ENCODE data around the gene FFAR2.
"Not testable (repeated sequence)": the region's sequence is repeated elsewhere in the genome, so short reads cannot be mapped to it uniquely, and the experiment has no call there.

Gene FFAR2

DNA sequence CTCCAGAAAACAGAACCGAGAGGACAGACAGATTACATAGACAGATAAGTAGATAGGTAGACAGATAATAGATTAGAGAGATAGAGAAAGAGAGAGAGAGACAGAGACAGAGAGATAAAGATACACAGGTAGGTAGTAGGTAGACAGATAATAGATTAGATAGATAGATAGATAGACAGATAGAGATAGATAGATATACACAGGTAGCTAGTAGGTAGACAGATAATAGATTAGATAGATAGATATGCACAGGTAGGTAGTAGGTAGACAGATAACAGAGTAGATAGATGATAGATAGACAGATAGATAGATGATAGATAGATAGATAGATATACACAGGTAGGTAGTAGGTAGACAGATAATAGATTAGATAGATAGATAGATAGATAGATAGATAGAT is 10.1 kb downstream of the FFAR2 start:
- DNase-seq, result no peak

GRCh38 chr19:35458731-35459391 is 10.8 kb downstream of the FFAR2 start:
- DNase-seq, result no peak

GRCh38 chr19:35459414-35460082 is 11.5 kb downstream of the FFAR2 start:
- DNase-seq, result no peak

GRCh38 chr19:35460608-35461007 is 12.6 kb downstream of the FFAR2 start:
- DNase-seq, result no peak

DNA sequence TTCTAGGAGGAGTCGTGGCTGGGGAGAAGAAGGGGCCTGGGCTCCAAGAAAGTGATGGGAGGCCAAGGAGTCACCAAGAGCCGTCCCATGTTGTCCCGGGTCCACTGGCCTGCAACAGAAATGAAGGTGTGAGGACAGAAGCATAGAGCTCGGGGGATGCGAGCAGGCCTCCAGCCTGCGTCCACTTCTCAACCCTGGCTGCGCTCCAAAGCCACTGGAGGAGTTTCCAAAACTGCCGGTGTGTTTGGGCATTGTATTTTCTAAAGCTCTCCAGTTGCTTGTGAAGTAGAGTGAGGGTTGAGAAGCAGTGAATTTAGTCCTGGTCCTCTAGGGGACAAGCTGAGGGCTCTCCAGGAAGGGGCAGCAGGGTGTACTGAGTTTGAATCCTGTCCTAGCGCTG is 13.0 kb downstream of the FFAR2 start:
- DNase-seq, result no peak

- DNase-seq, result not testable (repeated sequence)
Observed at GRCh38 chr19:35461788-35462187, 13.7 kb downstream of the FFAR2 start.

DNA sequence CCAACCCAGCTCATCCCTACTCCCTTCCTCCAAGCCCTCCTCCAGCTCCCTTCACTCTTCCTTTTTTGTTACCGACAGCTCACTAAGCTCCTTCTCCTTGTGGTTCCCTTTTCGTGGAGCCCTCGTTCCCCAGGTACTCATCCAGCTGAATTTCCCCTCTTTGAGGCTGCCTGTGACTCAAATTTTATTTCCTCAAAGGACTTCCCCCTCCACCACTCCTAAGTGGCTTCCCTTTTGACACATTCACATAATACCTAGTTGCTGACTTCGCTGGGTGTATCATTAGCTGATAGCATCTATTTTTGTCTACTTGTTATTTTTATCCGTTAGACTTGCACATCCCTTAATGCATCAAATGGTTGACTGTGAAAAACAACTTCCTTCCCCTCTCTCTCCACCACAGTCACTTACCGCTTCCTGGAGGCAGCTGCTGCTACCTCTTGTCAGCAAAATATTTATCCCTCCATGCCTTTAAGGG is 14.5 kb downstream of the FFAR2 start:
- DNase-seq, result no peak

DNA sequence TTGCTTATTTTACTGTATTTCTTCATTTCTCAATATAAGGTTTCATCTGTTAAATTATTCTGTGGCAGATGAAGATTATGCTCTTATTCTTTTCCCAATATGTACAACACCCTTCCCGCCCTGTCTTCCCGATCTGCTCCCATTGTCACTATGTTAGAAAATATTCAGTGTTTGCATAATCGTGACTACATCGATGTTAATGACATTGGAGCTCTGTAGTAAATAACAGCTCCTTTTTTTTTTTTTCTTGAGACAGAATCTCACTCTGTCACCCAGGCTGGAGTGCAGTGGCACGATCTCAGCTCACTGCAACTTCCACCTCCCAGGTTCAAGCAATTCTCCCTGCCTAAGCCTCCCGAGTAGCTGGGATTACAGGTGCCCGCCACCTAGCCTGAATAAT is 14.9 kb downstream of the FFAR2 start:
- DNase-seq, result not testable (repeated sequence)

- DNase-seq, result no peak
Observed at GRCh38 chr19:35466259-35466658, 18.2 kb downstream of the FFAR2 start.

DNA sequence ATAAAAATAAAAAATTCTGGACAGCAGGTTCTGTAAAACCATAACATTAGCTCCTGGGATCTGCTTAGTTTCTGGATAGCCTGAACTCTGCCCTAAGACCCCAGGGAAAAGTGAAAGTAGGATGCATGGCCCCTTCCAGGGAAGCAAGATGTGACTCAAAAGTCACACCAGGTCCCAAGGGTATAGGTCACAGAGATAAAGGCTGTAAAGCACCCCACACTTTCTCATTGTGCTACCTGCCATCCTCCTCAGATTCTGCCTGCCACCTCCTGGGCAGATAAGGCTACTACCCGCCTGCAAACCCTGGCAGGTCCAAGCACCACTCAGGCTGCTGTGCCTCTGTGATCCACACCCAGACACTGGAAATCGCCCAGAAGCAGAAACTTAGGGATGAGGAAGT is 20.6 kb downstream of the FFAR2 start:
- DNase-seq, result no peak

GRCh38 chr19:35470128-35470527 is 22.1 kb downstream of the FFAR2 start:
- no peak for DNase-seq

- not testable (repeated sequence) for DNase-seq
Observed at GRCh38 chr19:35471075-35471474, 23.0 kb downstream of the FFAR2 start.

- no peak for DNase-seq
Observed at GRCh38 chr19:35471946-35472345, 23.9 kb downstream of the FFAR2 start.

DNA sequence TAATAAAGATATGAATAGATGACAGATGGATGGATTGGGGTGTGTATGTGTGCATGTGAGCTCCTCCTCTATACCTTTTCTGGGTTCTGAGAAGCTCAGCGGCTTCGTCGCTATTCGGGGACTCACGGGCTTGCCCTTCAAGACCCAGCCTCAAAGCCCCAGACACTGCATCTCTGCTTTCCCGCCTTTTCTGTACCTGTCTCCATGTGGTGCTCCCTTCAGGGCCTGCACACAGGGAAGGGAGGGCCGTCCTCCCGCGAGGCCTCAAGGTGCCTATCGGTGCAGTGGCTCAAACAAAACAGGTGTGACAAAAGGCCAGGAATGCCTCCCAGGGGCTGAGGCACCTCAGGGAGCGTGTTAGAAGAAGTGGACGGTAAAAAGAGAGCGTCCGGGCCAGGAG is 26.0 kb downstream of the FFAR2 start:
- no peak for DNase-seq

GRCh38 chr19:35474594-35474993 is 26.5 kb downstream of the FFAR2 start:
- DNase-seq, result not testable (repeated sequence)

- no peak for DNase-seq
Observed at GRCh38 chr19:35476149-35476548, 28.1 kb downstream of the FFAR2 start.

DNA sequence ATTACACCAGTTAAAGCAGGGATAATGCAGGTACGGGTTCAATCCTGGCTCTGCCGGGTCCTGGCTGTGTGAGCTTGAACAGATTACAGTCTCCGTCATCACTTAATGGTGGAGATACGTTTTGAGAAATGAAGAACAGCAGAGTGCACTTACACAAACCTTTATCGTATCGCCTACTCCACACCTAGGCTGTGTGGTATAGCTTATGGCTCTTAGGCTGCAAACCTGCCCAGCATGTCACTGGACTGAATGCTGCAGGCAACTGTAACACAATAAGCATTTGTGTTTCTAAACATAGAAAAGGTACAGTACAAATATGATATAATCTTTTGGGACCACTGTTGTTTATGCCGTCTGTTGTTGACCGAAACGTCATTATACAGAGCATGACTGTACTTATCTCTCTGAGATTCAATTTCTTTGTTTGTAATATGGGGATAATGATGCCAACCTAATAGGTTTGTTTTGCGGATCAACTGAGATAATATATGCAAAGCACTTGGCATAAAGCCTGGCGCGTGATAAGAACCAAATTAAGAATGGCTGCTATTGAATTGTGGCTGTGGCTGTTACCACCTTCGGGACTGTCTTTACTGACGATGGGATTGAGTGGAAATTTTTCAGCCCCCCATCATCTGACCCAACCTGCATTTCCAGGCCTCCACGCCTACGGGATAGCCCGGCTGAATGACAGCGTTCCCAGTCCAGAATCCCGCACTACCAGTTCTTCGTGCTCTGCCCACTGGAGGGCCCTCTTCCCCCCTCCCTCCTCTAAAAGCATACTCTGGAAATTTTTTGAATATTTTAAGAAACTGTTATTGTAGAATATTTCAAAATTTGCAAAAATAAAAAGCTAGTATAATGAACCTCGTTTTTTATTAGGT is 31.0 kb downstream of the FFAR2 start:
- DNase-seq, result no peak

DNA sequence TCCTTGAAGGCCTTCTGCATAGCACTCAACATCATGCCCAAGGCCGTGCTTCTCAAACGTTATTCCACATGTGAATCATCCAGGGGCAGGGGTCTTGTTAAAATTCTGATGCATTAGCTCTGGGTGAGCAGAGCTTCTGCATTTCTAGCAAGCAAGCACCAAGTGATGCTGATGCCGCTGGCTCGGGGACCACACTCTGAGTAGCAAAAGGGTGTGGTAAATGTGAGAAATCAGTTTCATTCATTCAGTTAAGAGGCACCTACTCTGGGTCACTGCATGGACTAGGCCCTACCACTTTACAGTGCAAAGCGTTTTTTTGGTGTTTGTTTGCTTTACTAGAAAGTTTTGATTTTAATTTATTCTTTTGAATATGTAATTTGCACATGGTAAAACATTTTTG is 35.0 kb downstream of the FFAR2 start:
- DNase-seq, result no peak

DNA sequence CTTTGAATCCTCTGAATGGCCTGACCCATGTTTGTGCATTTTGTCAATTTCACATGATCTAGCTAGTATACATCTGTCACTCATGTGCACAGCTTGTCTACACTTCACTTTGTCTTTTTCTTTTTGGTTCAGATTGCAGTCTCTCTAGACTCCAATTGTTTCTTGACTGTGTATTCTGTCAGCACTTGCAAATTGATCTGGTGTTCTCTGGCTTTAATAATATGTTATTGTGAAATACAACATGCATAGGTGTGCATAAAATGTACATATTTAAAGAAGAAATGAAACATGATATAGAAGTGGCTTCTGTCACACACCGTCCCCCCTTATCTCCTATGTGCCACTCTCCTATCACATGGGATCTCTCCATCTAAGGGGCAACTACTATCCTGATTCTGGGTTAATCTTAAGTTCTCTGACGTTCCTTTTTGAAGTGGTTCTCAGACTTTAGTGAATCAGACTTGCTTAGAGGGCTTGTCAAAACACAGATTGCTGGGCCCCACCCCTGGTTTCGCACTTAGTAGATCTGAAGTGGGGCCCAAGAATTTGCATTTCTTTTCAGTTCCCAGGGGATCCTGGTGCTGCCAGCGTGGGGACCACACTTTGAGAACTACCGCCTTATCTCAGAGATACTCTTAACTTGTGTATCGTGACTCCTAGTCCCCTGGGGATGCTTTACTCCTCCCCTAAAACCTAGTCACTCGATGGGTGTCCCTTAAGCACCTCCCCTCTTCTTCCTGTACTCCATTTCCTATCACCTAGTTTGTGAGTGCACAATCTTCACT is 36.4 kb downstream of the FFAR2 start:
- no peak for DNase-seq

GRCh38 chr19:35486268-35486708 is 38.2 kb downstream of the FFAR2 start:
- DNase-seq, result no peak

GRCh38 chr19:35487656-35488182 is 39.7 kb downstream of the FFAR2 start:
- no peak for DNase-seq

GRCh38 chr19:35488677-35489076 is 40.6 kb downstream of the FFAR2 start:
- no peak for DNase-seq

DNA sequence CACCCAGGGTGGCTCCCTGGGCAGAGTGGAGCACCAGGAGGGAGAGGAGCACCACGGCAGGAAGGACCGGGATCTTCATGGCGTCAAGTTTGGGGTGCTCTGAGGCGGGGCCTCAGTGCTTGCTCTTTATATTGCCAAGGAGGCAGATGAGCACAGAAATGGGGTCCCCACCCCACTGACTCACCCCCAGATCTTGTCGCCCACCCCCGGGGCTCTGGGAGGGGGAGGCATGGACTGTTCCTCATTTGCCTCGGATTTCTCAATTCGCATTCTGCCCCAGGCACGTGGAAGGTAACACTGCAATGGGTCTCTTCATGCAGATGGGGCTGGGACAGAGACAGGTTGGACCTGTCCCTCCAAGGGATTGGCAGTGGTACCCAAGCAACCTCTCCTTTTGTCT is 42.3 kb downstream of the FFAR2 start, which contains the start of gene KRTDAP:
TSS of gene KRTDAP (minus strand) at position 101 of the 400 bp plus-strand sequence. CDS start at position 79, 22 bp downstream.
- no peak for DNase-seq

All from NCI-H1417 treated with DMSO at 0.1 percent for 48 hours (cell line).